OCI-LY7 (cell line): Measurements from ENCODE around the gene PHACTR2. TPM values are rescaled to one million over a fixed set of nuclear protein-coding genes. Genes with fewer than 3 reads are reported as not detected.

Source experiments
- BruUV-seq: library from RNA; stranded (reverse); fragments of 400-500 nt; replicated peaks from 2 replicates; lab custom pipeline; 2021; lab: Mats Ljungman, UMichigan
- CTCF ChIA-PET: fragments of 300-600 bp; sonication (Branson Sonifier 250); formaldehyde crosslinking; loops from one replicate; lab custom pipeline; 2022; ENCODE audit warnings: antibody characterized with exemption; ENCODE audit not compliant: unreplicated experiment; lab: Charles Lee
- POLR2A ChIA-PET: fragments of 300-600 bp; sonication (Branson Sonifier 250); formaldehyde crosslinking; loops from one replicate; lab custom pipeline; 2022; ENCODE audit warnings: antibody characterized with exemption; lab: Charles Lee
- DNase-seq: peaks from one replicate; pipeline ENCODE4 v3.0.0-alpha.2; 2015; ENCODE audit warnings: low spot score
- H2AFZ ChIP-seq: fragments of 200-600 bp; sonication (generic), shearing (Covaris generic); 2 replicates; pipeline ENCODE4 v1.6.1; 2014; ENCODE audit warnings: mild to moderate bottlenecking, antibody characterized with exemption, low read length, moderate library complexity
- H3K27ac ChIP-seq: fragments of 200-600 bp; sonication (generic); 2 replicates; pipeline ENCODE4 v1.5.1; 2014; ENCODE audit warnings: mixed run types, low read depth, mild to moderate bottlenecking, moderate library complexity, low read length, inconsistent platforms; ENCODE audit not compliant: poor library complexity, severe bottlenecking
- H3K36me3 ChIP-seq: fragments of 200-600 bp; sonication (generic); 2 replicates; pipeline ENCODE4 v1.6.1; 2014; ENCODE audit warnings: mild to moderate bottlenecking, antibody characterized with exemption, low read length, moderate library complexity, mixed read lengths; ENCODE audit not compliant: insufficient read depth
- H3K4me1 ChIP-seq: fragments of 200-600 bp; sonication (generic); 2 replicates; pipeline ENCODE4 v1.5.1; 2014; ENCODE audit warnings: mild to moderate bottlenecking, low read length; ENCODE audit not compliant: insufficient read depth, poor library complexity, severe bottlenecking
- H3K4me2 ChIP-seq: fragments of 200-600 bp; sonication (generic); 2 replicates; pipeline ENCODE4 v1.6.1; 2014; ENCODE audit warnings: mild to moderate bottlenecking, low read length
- H3K4me3 ChIP-seq: fragments of 200-600 bp; sonication (generic); 2 replicates; pipeline ENCODE4 v1.5.1; 2014; ENCODE audit warnings: mild to moderate bottlenecking, low read depth, low read length; ENCODE audit not compliant: poor library complexity, severe bottlenecking
- H3K79me2 ChIP-seq: fragments of 200-600 bp; sonication (generic); 2 replicates; pipeline ENCODE4 v1.6.1; 2016; ENCODE audit warnings: low read depth, mild to moderate bottlenecking, low read length, moderate library complexity, mixed read lengths; ENCODE audit not compliant: insufficient read depth
- H3K9me2 ChIP-seq: fragments of 200-600 bp; sonication (generic); 2 replicates; pipeline ENCODE4 v1.6.1; 2016; ENCODE audit warnings: mild to moderate bottlenecking, low read length, mixed read lengths; ENCODE audit not compliant: insufficient read depth
- H3K9me3 ChIP-seq: fragments of 200-600 bp; sonication (generic); 2 replicates; pipeline ENCODE4 v1.6.1; 2014; ENCODE audit warnings: mild to moderate bottlenecking, mixed run types, low read length, mixed read lengths
- H4K20me1 ChIP-seq: fragments of 200-600 bp; sonication (generic); 2 replicates; pipeline ENCODE4 v1.6.1; 2014; ENCODE audit warnings: mild to moderate bottlenecking, antibody characterized with exemption, low read length, moderate library complexity, mixed read lengths; ENCODE audit not compliant: insufficient read depth
- CTCF ChIP-seq: fragments of 200-600 bp; sonication (generic); conservative IDR thresholded peaks from 2 replicates; pipeline ENCODE4 v1.5.1; 2014; ENCODE audit warnings: mild to moderate bottlenecking, antibody characterized with exemption, low read length, moderate library complexity, mixed read lengths
- EZH2phosphoT487 ChIP-seq: fragments of 200-600 bp; sonication (generic); IDR thresholded peaks from 2 replicates; pipeline ENCODE4 v1.6.1; 2018; ENCODE audit warnings: low read depth, borderline replicate concordance, mild to moderate bottlenecking, mixed run types, antibody characterized with exemption, low read length, moderate library complexity, mixed read lengths
- intact Hi-C: fragments of 100-400 bp; cut with micrococcal nuclease; formaldehyde crosslinking; loops from one replicate; pipeline ENCODE4 v1.10.0; 2022; ENCODE audit not compliant: unreplicated experiment
- total RNA-seq, 2 experiments: library from RNA; depleted of rRNA in 1 of 2; stranded (reverse); fragments of >200 nt in 1 of 2; shearing (Covaris generic) in 1 of 2; gene quantifications; 2 replicates each; pipeline ENCODE4 v1.2.3, GENCODE V29; 2014 to 2022

The PHACTR2 gene
- total RNA-seq, 2 experiments from 2014 or later: 0.06 to 5.4 TPM

- Histone ChIP-seq H3K79me2 (no peaks in the 10 kb centered on the region), H3K4me2 (no peak overlapping the region), H3K9me3 (no peaks in the 10 kb centered on the region), H2AFZ (no peak overlapping the region), H4K20me1 (no peaks in the 10 kb centered on the region), H3K4me1 (no peaks in the 10 kb centered on the region), H3K4me3 (no peak overlapping the region), H3K36me3 (no peaks in the 10 kb centered on the region), H3K9me2 (no peaks in the 10 kb centered on the region), H3K27ac (no peak overlapping the region)
- ChIA-PET CTCF (no interaction called here), POLR2A (interaction anchor here (1.0 kb wide), 1 partner anchor 31 kb away, joined by 4 read pairs; no protein-coding TSS in a partner anchor)
- DNase-seq: no peak
- intact Hi-C loops: no loop called here
- no peak for TF ChIP-seq CTCF
- TF ChIP-seq EZH2phosphoT487: no peak
- no TSS peak for BruUV-seq
Measured at GRCh38 chr6:143754204-143754603, 76.4 kb downstream of the PHACTR2 start.

GRCh38 chr6:143755301-143755744 is 77.6 kb downstream of the PHACTR2 start:
- no peaks in the 10 kb centered on the region for H4K20me1 ChIP-seq
- intact Hi-C loops: no loop called here
- H3K9me2 ChIP-seq: no peaks in the 10 kb centered on the region
- no TSS peak for BruUV-seq
- H3K9me3 ChIP-seq: no peaks in the 10 kb centered on the region
- H2AFZ ChIP-seq: no peak overlapping the region
- TF ChIP-seq EZH2phosphoT487 (no peak), CTCF (no peak)
- ChIA-PET POLR2A (no interaction called here), CTCF (no interaction called here)
- no peak for DNase-seq
- H3K4me3 ChIP-seq: no peak overlapping the region
- H3K4me1 ChIP-seq: no peaks in the 10 kb centered on the region
- H3K36me3 ChIP-seq: no peaks in the 10 kb centered on the region
- no peak overlapping the region for H3K27ac ChIP-seq
- H3K4me2 ChIP-seq: no peak overlapping the region
- no peaks in the 10 kb centered on the region for H3K79me2 ChIP-seq

- Histone ChIP-seq H3K27ac (no peak overlapping the region), H4K20me1 (no peaks in the 10 kb centered on the region), H3K9me2 (no peaks in the 10 kb centered on the region), H3K4me1 (no peaks in the 10 kb centered on the region), H3K36me3 (no peaks in the 10 kb centered on the region), H3K4me2 (no peak overlapping the region), H2AFZ (no peak overlapping the region), H3K9me3 (no peaks in the 10 kb centered on the region), H3K4me3 (no peak overlapping the region), H3K79me2 (no peaks in the 10 kb centered on the region)
- BruUV-seq: no TSS peak
- no peak for DNase-seq
- CTCF ChIA-PET: no interaction called here
- no peak for TF ChIP-seq CTCF
- TF ChIP-seq EZH2phosphoT487: no peak
- intact Hi-C loops: no loop called here
- POLR2A ChIA-PET: interaction anchor here (0.6 to 0.8 kb wide), 2 partner anchors 59 to 106 kb away, joined by 3 to 4 read pairs; no protein-coding TSS in a partner anchor
Measured at GRCh38 chr6:143757346-143757832, 79.6 kb downstream of the PHACTR2 start.
